Skeletal muscle tissue (tissue), 5 donors: ENCODE results near the gene UGT2A3. TPM values are rescaled to one million over a fixed set of nuclear protein-coding genes. Genes with fewer than 3 reads are reported as not detected.

Experiments
- H3K27ac ChIP-seq: one replicate; pipeline ENCODE4 v1.7.0; 2013; ENCODE audit warnings: mild to moderate bottlenecking, low read depth, low read length, inconsistent platforms
- H3K27me3 ChIP-seq, 3 donors: one replicate each; pipeline ENCODE4 v1.7.0; 2013; ENCODE audit warnings: low read length in 3 of 3; ENCODE audit not compliant: control insufficient read depth in 3 of 3, insufficient read depth in 3 of 3
- H3K36me3 ChIP-seq, 3 donors: one replicate each; pipeline ENCODE4 v1.7.0; 2013; ENCODE audit warnings: low read length in 3 of 3; ENCODE audit not compliant: control insufficient read depth in 3 of 3, insufficient read depth in 3 of 3
- H3K4me1 ChIP-seq, 3 donors: one replicate each; pipeline ENCODE4 v1.7.0; 2013; ENCODE audit warnings: low read length in 3 of 3, mild to moderate bottlenecking in 3 of 3; ENCODE audit not compliant: control insufficient read depth in 3 of 3, insufficient read depth in 3 of 3
- H3K4me3 ChIP-seq, 3 donors: one replicate each; pipeline ENCODE4 v1.7.0; 2013; ENCODE audit warnings: low read length in 3 of 3
- H3K9ac ChIP-seq, 3 donors: one replicate each; pipeline ENCODE4 v1.7.0; 2013; ENCODE audit warnings: low read length in 3 of 3, mild to moderate bottlenecking in 3 of 3, moderate library complexity in 2 of 3, low read depth in 1 of 3
- H3K9me3 ChIP-seq, 3 donors: one replicate each; pipeline ENCODE4 v1.7.0; 2013; ENCODE audit warnings: low read length in 3 of 3; ENCODE audit not compliant: control insufficient read depth in 3 of 3
- small RNA-seq: library from RNA; depleted of rRNA; stranded (forward); fragments of <200 nt; gene quantifications from one replicate; pipeline ENCODE3, GENCODE V24; 2014
- total RNA-seq: library from RNA; depleted of rRNA; stranded (reverse); fragments of >200 nt; gene quantifications from one replicate; pipeline ENCODE4 v1.2.3, GENCODE V29; 2014
- donor health status: Osteomylitis.

UGT2A3 gene
- total RNA-seq, 1 donor from 2014 or later, result not detected

DNA sequence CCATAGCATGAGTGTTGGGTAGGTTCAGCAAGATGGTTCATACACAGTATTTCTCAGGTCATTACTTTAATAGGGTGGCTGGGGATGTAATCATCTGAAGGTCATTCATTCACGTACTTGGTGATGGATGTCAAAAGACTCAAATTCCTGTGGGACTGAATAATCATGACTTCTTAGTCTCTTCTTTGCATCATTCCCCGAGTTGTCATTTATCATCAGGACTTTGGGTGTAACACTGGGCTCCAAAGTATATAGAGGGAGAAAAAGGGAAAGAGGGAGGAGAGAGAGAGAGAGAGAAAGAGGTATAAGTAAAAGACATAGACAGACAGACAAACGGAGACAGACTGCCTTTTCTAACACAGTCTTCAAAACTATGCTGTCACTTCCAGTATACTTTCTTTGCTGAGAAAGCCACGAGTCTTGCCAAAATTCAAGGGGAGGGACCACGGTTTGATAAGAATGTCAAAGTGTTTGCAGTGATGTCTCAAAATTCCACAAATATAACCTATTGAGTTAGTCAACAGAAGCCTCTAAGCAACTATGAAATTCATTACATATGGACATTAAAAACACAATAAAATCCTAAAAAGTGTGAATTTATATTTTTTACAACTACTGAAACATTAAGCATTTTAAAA is 55.9 kb downstream of the UGT2A3 start:
- H3K9ac ChIP-seq, result no peak overlapping the region
- peaks cover 0 to 2% (median 0%) of the 10 kb centered on the region in 3 donors for H3K9me3 ChIP-seq
- no peaks in the 10 kb centered on the region for H3K36me3 ChIP-seq
- no peak overlapping the region for H3K4me3 ChIP-seq
- no peak overlapping the region for H3K27ac ChIP-seq
- H3K4me1 ChIP-seq, result no peaks in the 10 kb centered on the region
- H3K27me3 ChIP-seq, result no peaks in the 10 kb centered on the region

DNA sequence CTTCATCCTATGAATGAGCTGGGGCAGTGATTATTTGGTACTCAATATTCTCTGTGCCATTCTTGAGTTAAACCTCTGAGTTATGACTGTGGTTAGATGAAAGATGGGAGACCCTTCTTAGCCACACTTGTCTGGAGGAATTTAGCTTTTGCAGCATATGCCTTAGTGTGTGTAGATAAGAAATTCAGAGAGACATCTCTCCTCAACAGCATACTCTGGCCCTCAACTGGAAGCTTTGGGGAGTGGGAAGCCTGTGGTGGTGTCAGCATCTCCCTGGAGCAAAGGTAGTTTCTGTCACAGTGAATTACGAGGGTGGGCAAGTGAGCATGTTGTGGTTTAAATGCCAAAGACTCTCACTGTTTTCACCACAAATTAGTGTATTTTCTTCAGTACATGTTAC is 58.7 kb downstream of the UGT2A3 start:
- Histone ChIP-seq H3K36me3 (no peaks in the 10 kb centered on the region), H3K9ac (no peak overlapping the region)

DNA sequence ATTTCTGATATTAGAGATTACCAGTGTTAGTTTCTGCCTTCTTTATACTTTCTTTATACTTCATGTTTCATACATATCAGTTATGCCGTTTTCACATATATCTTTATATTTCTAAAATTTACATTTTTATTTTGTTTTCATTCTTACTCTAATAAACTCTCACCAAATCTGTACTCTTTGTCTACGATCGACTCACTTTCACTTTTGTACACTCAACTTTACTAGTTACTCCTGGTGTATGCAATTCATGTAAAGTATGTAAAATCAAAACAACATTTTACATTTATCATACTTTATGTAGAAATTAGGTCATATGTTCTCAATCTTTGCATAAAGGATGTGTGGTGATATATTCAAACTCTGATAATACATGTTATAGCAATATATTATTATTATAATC is 59.9 kb downstream of the UGT2A3 start:
- Histone ChIP-seq H3K36me3 (no peaks in the 10 kb centered on the region), H3K4me3 (no peak overlapping the region), H3K9ac (no peak overlapping the region), H3K27ac (no peak overlapping the region), H3K27me3 (no peaks in the 10 kb centered on the region), H3K9me3 (peaks cover 0 to 2% (median 0%) of the 10 kb centered on the region in 3 donors), H3K4me1 (no peaks in the 10 kb centered on the region)

More for the DNA sequence above, 58.7 kb downstream of the UGT2A3 start:
- Histone ChIP-seq H3K4me3 (no peak overlapping the region), H3K27me3 (no peaks in the 10 kb centered on the region), H3K27ac (no peak overlapping the region), H3K4me1 (no peaks in the 10 kb centered on the region), H3K9me3 (peaks cover 0 to 2% (median 0%) of the 10 kb centered on the region in 3 donors)

DNA sequence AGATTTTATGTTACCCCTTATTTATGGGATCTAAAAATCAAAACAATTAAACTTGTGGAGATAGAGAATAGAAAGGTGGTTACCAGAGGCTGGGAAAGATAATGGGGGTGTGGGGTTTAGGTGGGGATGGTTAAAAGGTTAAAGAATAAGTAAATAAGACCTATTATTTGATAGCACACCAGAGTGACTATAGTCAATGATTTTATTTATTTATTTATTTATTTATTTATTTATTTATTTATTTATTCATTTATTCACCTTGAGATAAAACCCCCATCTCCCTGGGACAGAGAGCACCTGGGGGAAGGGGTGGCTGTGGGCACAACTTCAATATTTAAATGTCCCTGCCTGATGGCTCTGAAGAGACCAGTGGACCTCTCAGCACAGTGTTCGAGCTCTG is 66.1 kb downstream of the UGT2A3 start:
- Histone ChIP-seq H3K4me1 (no peaks in the 10 kb centered on the region), H3K36me3 (no peaks in the 10 kb centered on the region), H3K27ac (no peak overlapping the region), H3K27me3 (no peaks in the 10 kb centered on the region), H3K9me3 (no peaks in the 10 kb centered on the region), H3K9ac (no peak overlapping the region), H3K4me3 (no peak overlapping the region)

DNA sequence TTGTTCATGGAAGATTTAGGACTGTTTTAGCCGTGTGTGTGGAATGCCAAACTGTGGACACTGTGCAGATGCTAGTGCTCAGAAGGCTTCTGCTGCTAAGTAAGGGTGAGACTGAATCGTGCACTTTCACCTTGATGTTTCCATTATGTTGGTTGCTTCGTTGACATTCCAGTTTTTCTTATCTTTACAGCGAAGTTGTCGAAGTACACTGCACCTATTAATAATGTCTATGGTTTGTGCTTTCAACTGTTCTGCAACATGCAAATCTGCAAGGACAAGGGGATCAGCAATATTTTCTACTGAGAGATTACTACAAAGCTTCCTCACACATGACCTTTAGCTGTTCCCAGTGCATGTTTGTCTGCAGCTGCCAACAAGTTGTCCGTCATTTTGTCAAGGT is 67.7 kb downstream of the UGT2A3 start:
- no peaks in the 10 kb centered on the region for H3K4me1 ChIP-seq
- no peaks in the 10 kb centered on the region for H3K9me3 ChIP-seq

More for the DNA sequence above, 67.7 kb downstream of the UGT2A3 start:
- H3K9ac ChIP-seq, result no peak overlapping the region
- H3K27ac ChIP-seq, result no peak overlapping the region
- no peak overlapping the region for H3K4me3 ChIP-seq
- H3K27me3 ChIP-seq, result no peaks in the 10 kb centered on the region
- no peaks in the 10 kb centered on the region for H3K36me3 ChIP-seq

Small RNA genes lying within 50 kb of the gene (small RNA-seq; reads per million reads assigned to genes)
- gene AC021146.3 (not detected), gene AC021146.6 (not detected)

Other genes with a start within 250 kb of the UGT2A3 start
- 0.52 TPM for gene UGT2B10, start 135.8 kb downstream of the UGT2A3 start, total RNA-seq
- not detected for gene UGT2B7, start 144.7 kb upstream of the UGT2A3 start, total RNA-seq